Osteoblast (primary cell): Measurements from ENCODE around the gene HPX. TPM values are rescaled to one million over a fixed set of nuclear protein-coding genes. Genes with fewer than 3 reads are reported as not detected.

ENCODE experiments used
- DNase-seq: peaks from one replicate; pipeline ENCODE4 v3.0.0; 2011; ENCODE audit warnings: low spot score, mixed read lengths; ENCODE audit not compliant: insufficient read length; ENCODE audit errors: missing footprints
- H2AFZ ChIP-seq: 2 replicates; pipeline ENCODE4 v1.6.0; 2011; ENCODE audit warnings: mild to moderate bottlenecking, low read length
- H3K27ac ChIP-seq: 2 replicates; pipeline ENCODE4 v1.5.1; 2011; ENCODE audit warnings: mild to moderate bottlenecking, low read depth, low read length, moderate library complexity
- H3K27me3 ChIP-seq: 2 replicates; pipeline ENCODE4 v1.6.0; 2012; ENCODE audit warnings: mild to moderate bottlenecking, control low read depth, inconsistent platforms, low read length, moderate library complexity; ENCODE audit not compliant: insufficient read depth
- H3K36me3 ChIP-seq: 2 replicates; pipeline ENCODE4 v1.5.1; 2011; ENCODE audit warnings: mild to moderate bottlenecking, low read length, control low read depth, moderate library complexity; ENCODE audit not compliant: insufficient read depth
- H3K4me1 ChIP-seq: 2 replicates; pipeline ENCODE4 v1.5.1; 2011; ENCODE audit warnings: mild to moderate bottlenecking, low read length, control low read depth, moderate library complexity; ENCODE audit not compliant: insufficient read depth
- H3K4me2 ChIP-seq: 2 replicates; pipeline ENCODE4 v1.6.0; 2011; ENCODE audit warnings: mild to moderate bottlenecking, low read length; ENCODE audit not compliant: insufficient read depth
- H3K4me3 ChIP-seq: fragments of 200-600 bp; sonication (generic); 3 replicates; pipeline ENCODE4 v1.5.1; 2012; ENCODE audit warnings: mild to moderate bottlenecking, low read length, inconsistent platforms; ENCODE audit not compliant: insufficient read depth
- H3K79me2 ChIP-seq: 2 replicates; pipeline ENCODE4 v1.6.0; 2012; ENCODE audit warnings: mild to moderate bottlenecking, low read length, control low read depth, inconsistent platforms; ENCODE audit not compliant: insufficient read depth
- H3K9me3 ChIP-seq: 2 replicates; pipeline ENCODE4 v1.5.1; 2011; ENCODE audit warnings: low read depth, low read length, control low read depth
- H4K20me1 ChIP-seq: 2 replicates; pipeline ENCODE4 v1.6.0; 2012; ENCODE audit warnings: mild to moderate bottlenecking, low read length, control low read depth; ENCODE audit not compliant: insufficient read depth
- total RNA-seq: library from RNA; depleted of rRNA; stranded (reverse); fragments of >200 nt; gene quantifications from 2 replicates; pipeline ENCODE4 v1.2.3, GENCODE V29; 2012
- TF ChIP-seq, protein P1 (sequence below): IDR thresholded peaks from 2 replicates; pipeline ENCODE4 v1.5.1; 2011; ENCODE audit warnings: mild to moderate bottlenecking, low read depth, low read length, moderate library complexity; ENCODE audit errors: extremely low read depth

HPX gene
- 0.59 and 1.1 TPM in 2 replicates for total RNA-seq

- H3K4me1 ChIP-seq: no peaks in the 10 kb centered on the region
- H3K9me3 ChIP-seq: no peaks in the 10 kb centered on the region
- no peaks in the 10 kb centered on the region for H3K36me3 ChIP-seq
- no peaks in the 10 kb centered on the region for H3K79me2 ChIP-seq
- DNase-seq: no peak
- no peak within 1 kb of the TSS for H2AFZ ChIP-seq
- H3K27ac ChIP-seq: no peak within 1 kb of the TSS
- H4K20me1 ChIP-seq: no peaks in the 10 kb centered on the region
- H3K27me3 ChIP-seq: no peaks in the 10 kb centered on the region
- no peak within 1 kb of the TSS for H3K4me3 ChIP-seq
- TF ChIP-seq, protein P1, sequence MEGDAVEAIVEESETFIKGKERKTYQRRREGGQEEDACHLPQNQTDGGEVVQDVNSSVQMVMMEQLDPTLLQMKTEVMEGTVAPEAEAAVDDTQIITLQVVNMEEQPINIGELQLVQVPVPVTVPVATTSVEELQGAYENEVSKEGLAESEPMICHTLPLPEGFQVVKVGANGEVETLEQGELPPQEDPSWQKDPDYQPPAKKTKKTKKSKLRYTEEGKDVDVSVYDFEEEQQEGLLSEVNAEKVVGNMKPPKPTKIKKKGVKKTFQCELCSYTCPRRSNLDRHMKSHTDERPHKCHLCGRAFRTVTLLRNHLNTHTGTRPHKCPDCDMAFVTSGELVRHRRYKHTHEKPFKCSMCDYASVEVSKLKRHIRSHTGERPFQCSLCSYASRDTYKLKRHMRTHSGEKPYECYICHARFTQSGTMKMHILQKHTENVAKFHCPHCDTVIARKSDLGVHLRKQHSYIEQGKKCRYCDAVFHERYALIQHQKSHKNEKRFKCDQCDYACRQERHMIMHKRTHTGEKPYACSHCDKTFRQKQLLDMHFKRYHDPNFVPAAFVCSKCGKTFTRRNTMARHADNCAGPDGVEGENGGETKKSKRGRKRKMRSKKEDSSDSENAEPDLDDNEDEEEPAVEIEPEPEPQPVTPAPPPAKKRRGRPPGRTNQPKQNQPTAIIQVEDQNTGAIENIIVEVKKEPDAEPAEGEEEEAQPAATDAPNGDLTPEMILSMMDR: no peak
- no peak within 1 kb of the TSS for H3K4me2 ChIP-seq
These were observed at the start of gene HPX for GRCh38 chr11:6440906-6441358. Gene HPX, minus strand, starts transcription at chr11:6440987. Its CDS starts 24 bp downstream, at chr11:6440963.

DNA sequence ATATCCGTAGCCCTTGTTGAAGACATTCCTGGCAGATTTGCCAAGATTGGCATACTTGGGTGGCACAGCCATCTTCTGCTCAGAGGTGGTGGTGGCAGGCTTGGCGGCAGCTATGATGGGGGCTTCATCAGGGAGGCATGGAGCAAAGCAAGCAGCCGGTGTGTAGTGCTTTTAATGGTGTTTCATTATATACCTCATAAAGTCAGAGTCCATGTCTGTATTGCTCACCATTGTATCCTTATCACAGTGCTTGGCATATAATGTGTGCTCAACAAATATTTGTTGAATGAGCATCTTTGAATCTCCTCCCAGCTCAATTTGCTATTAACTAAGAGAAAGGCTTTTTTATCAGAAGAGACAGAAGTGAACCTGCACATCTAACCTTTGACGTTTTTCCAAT, 48.5 kb upstream of the HPX start:
- Histone ChIP-seq H3K4me2 (no peak overlapping the region), H3K4me1 (no peaks in the 10 kb centered on the region), H3K36me3 (peaks cover 49% of the 10 kb centered on the region), H2AFZ (no peak overlapping the region), H3K4me3 (no peak overlapping the region), H3K79me2 (peaks cover 17% of the 10 kb centered on the region), H3K9me3 (no peaks in the 10 kb centered on the region), H4K20me1 (peaks cover 3% of the 10 kb centered on the region), H3K27ac (no peak overlapping the region), H3K27me3 (no peaks in the 10 kb centered on the region)
- no peak for DNase-seq
- TF ChIP-seq, protein P1: no peak

- peaks cover 51% of the 10 kb centered on the region for H3K36me3 ChIP-seq
These were observed 48.0 kb upstream of the HPX start for GRCh38 chr11:6488821-6489220.

GRCh38 chr11:6488342-6488741, 47.6 kb upstream of the HPX start:
- H3K36me3 ChIP-seq: peaks cover 52% of the 10 kb centered on the region
- TF ChIP-seq, protein P1: no peak
- H3K4me2 ChIP-seq: no peak overlapping the region
- H3K27me3 ChIP-seq: no peaks in the 10 kb centered on the region
- DNase-seq: no peak
- H3K79me2 ChIP-seq: peaks cover 25% of the 10 kb centered on the region
- H3K4me3 ChIP-seq: no peak overlapping the region
- no peak overlapping the region for H2AFZ ChIP-seq
- peaks cover 3% of the 10 kb centered on the region for H4K20me1 ChIP-seq
- H3K4me1 ChIP-seq: no peaks in the 10 kb centered on the region
- H3K9me3 ChIP-seq: no peaks in the 10 kb centered on the region
- no peak overlapping the region for H3K27ac ChIP-seq

More at GRCh38 chr11:6488821-6489220, 48.0 kb upstream of the HPX start:
- Histone ChIP-seq H3K4me1 (no peaks in the 10 kb centered on the region), H3K4me3 (no peak overlapping the region), H3K9me3 (no peaks in the 10 kb centered on the region), H3K27ac (no peak overlapping the region), H3K4me2 (no peak overlapping the region), H4K20me1 (peaks cover 3% of the 10 kb centered on the region), H2AFZ (no peak overlapping the region), H3K79me2 (peaks cover 21% of the 10 kb centered on the region), H3K27me3 (no peaks in the 10 kb centered on the region)
- TF ChIP-seq, protein P1: no peak
- no peak for DNase-seq
